IMR-90 (cell line): Measurements from ENCODE around the gene VPS33A. TPM values are rescaled to one million over a fixed set of nuclear protein-coding genes. Genes with fewer than 3 reads are reported as not detected.

Experiments
- ATAC-seq: fragments of 200-7000 bp; cut with Tn5 transposase; 2 replicates; pipeline ENCODE4 v1.9.1; 2020; ENCODE audit warnings: low read depth, mild to moderate bottlenecking, moderate library complexity
- BruUV-seq: library from RNA; stranded (reverse); fragments of 400-500 nt; replicated peaks from 2 replicates; lab custom pipeline; 2021; lab: Mats Ljungman, UMichigan
- CTCF ChIA-PET: fragments of 300-600 bp; formaldehyde crosslinking; extraction: SDS; loops from one replicate; lab custom pipeline; 2021; ENCODE audit warnings: antibody characterized with exemption; lab: Yijun Ruan, JAX
- POLR2A ChIA-PET: fragments of 300-600 bp; sonication (Branson Sonifier 250); formaldehyde crosslinking; loops from one replicate; lab custom pipeline; 2022; ENCODE audit warnings: antibody characterized with exemption; ENCODE audit not compliant: unreplicated experiment; lab: Charles Lee
- DNase-seq: peaks from one replicate; pipeline ENCODE4 v3.0.0; 2013
- H2AFZ ChIP-seq: replicated peaks from 2 replicates; pipeline ENCODE3; 2013; ENCODE audit warnings: low read length, mild to moderate bottlenecking; ENCODE audit not compliant: poor library complexity
- H2AK5ac ChIP-seq: 2 replicates; pipeline ENCODE4 v1.6.1; 2013; ENCODE audit warnings: low read depth, low read length, inconsistent platforms
- H2AK9ac ChIP-seq: replicated peaks from 2 replicates; pipeline ENCODE3; 2013; ENCODE audit warnings: mild to moderate bottlenecking, low read depth, low read length, moderate library complexity; ENCODE audit not compliant: poor library complexity
- H2BK120ac ChIP-seq: 2 replicates; pipeline ENCODE4 v1.6.1; 2013; ENCODE audit warnings: low read depth, low read length, inconsistent platforms
- H2BK15ac ChIP-seq: 3 replicates; pipeline ENCODE4 v1.6.1; 2013; ENCODE audit warnings: low read depth, low read length, inconsistent platforms
- H2BK20ac ChIP-seq: 2 replicates; pipeline ENCODE4 v1.6.1; 2013; ENCODE audit warnings: low read depth, mild to moderate bottlenecking, inconsistent platforms, low read length, moderate library complexity
- H2BK5ac ChIP-seq: 2 replicates; pipeline ENCODE4 v1.6.1; 2013; ENCODE audit warnings: mild to moderate bottlenecking, low read depth, low read length, inconsistent platforms; ENCODE audit not compliant: poor library complexity, severe bottlenecking
- H3K14ac ChIP-seq: replicated peaks from 2 replicates; pipeline ENCODE4 v1.6.1; 2013; ENCODE audit warnings: low read depth, low read length, inconsistent platforms
- H3K18ac ChIP-seq: 2 replicates; pipeline ENCODE4 v1.6.1; 2013; ENCODE audit warnings: low read depth, low read length, control low read depth
- H3K23ac ChIP-seq: 2 replicates; pipeline ENCODE4 v1.6.1; 2013; ENCODE audit warnings: low read depth, low read length, inconsistent platforms
- H3K27ac ChIP-seq: 2 replicates; pipeline ENCODE4 v1.5.1; 2013; ENCODE audit warnings: mild to moderate bottlenecking, control low read depth, low read length; ENCODE audit not compliant: insufficient read depth
- H3K27me3 ChIP-seq: 2 replicates; pipeline ENCODE4 v1.6.1; 2013; ENCODE audit warnings: low read length; ENCODE audit not compliant: control insufficient read depth, insufficient read depth
- H3K36me3 ChIP-seq: 2 replicates; pipeline ENCODE4 v1.6.1; 2013; ENCODE audit warnings: low read length, mixed read lengths; ENCODE audit not compliant: control insufficient read depth, insufficient read depth
- H3K4ac ChIP-seq: 2 replicates; pipeline ENCODE4 v1.6.1; 2013; ENCODE audit warnings: low read depth, low read length, inconsistent platforms
- H3K4me1 ChIP-seq: 2 replicates; pipeline ENCODE4 v1.6.1; 2013; ENCODE audit warnings: low read length, mixed read lengths; ENCODE audit not compliant: control insufficient read depth, insufficient read depth
- H3K4me2 ChIP-seq: 2 replicates; pipeline ENCODE4 v1.6.1; 2013; ENCODE audit warnings: low read depth, mild to moderate bottlenecking, control low read depth, low read length, moderate library complexity
- H3K4me3 ChIP-seq: 2 replicates; pipeline ENCODE4 v1.5.1; 2013; ENCODE audit warnings: low read depth, mild to moderate bottlenecking, control low read depth, low read length, moderate library complexity; ENCODE audit not compliant: insufficient read depth
- H3K56ac ChIP-seq: 2 replicates; pipeline ENCODE4 v1.6.1; 2013; ENCODE audit warnings: low read length, inconsistent platforms; ENCODE audit not compliant: insufficient read depth; ENCODE audit errors: extremely low read depth
- H3K79me1 ChIP-seq, 2 experiments: 2 replicates each; pipeline ENCODE4 v1.6.1; 2013; ENCODE audit warnings: low read length in 2 of 2, inconsistent platforms in 1 of 2, low read depth in 1 of 2
- H3K9ac ChIP-seq: 2 replicates; pipeline ENCODE4 v1.6.1; 2013; ENCODE audit warnings: low read depth, low read length, control low read depth
- H3K9me1 ChIP-seq: 2 replicates; pipeline ENCODE4 v1.6.1; 2013; ENCODE audit warnings: low read length, inconsistent platforms; ENCODE audit not compliant: insufficient read depth
- H3K9me3 ChIP-seq: 2 replicates; pipeline ENCODE4 v1.6.1; 2013; ENCODE audit warnings: low read length; ENCODE audit not compliant: control insufficient read depth, insufficient read depth
- H4K20me1 ChIP-seq: 2 replicates; pipeline ENCODE4 v1.6.1; 2013; ENCODE audit warnings: low read length, inconsistent platforms; ENCODE audit not compliant: insufficient read depth
- H4K5ac ChIP-seq: 2 replicates; pipeline ENCODE4 v1.6.1; 2013; ENCODE audit warnings: mild to moderate bottlenecking, low read depth, low read length, control low read depth
- H4K8ac ChIP-seq, 2 experiments: 2 replicates each; pipeline ENCODE4 v1.6.1; 2013; ENCODE audit warnings: low read depth in 2 of 2, low read length in 2 of 2, control low read depth in 1 of 2, inconsistent platforms in 1 of 2
- H4K91ac ChIP-seq: 2 replicates; pipeline ENCODE4 v1.6.1; 2013; ENCODE audit warnings: low read depth, low read length, inconsistent platforms; ENCODE audit not compliant: insufficient read depth
- BHLHE40 ChIP-seq: fragments of 150-350 bp; IDR thresholded peaks from 2 replicates; pipeline ENCODE4 v1.6.1; 2016; ENCODE audit warnings: mild to moderate bottlenecking, low read depth, low read length
- CEBPB ChIP-seq: IDR thresholded peaks from 2 replicates; pipeline ENCODE4 v1.6.1; 2012; ENCODE audit warnings: low read depth, low read length, improper control_type of control experiment
- CHD1 ChIP-seq: IDR thresholded peaks from 2 replicates; pipeline ENCODE4 v1.6.1; 2012; ENCODE audit warnings: low read depth, low read length, improper control_type of control experiment
- CTCF ChIP-seq: conservative IDR thresholded peaks from 2 replicates; pipeline ENCODE4 v1.5.1; 2012; ENCODE audit warnings: mild to moderate bottlenecking, low read depth, low read length, improper control_type of control experiment
- FOS ChIP-seq: fragments of 150-350 bp; IDR thresholded peaks from 2 replicates; pipeline ENCODE4 v1.6.1; 2016; ENCODE audit warnings: low read depth, low read length
- MAZ ChIP-seq: IDR thresholded peaks from 2 replicates; pipeline ENCODE4 v1.6.1; 2012; ENCODE audit warnings: low read depth, mild to moderate bottlenecking, low read length, improper control_type of control experiment, moderate library complexity, borderline replicate concordance
- NFE2L2 ChIP-seq: fragments of 150-350 bp; IDR thresholded peaks from 2 replicates; pipeline ENCODE4 v1.6.1; 2016; ENCODE audit warnings: low read depth, mild to moderate bottlenecking, low read length
- POLR2A ChIP-seq: IDR thresholded peaks from 2 replicates; pipeline ENCODE4 v1.6.1; 2012; ENCODE audit warnings: mild to moderate bottlenecking, low read depth, low read length
- RAD21 ChIP-seq: IDR thresholded peaks from 2 replicates; pipeline ENCODE4 v1.6.1; 2012; ENCODE audit warnings: low read length, improper control_type of control experiment
- RFX5 ChIP-seq: IDR thresholded peaks from 2 replicates; pipeline ENCODE4 v1.8.0; 2012; ENCODE audit warnings: low read depth, mild to moderate bottlenecking, low read length, moderate library complexity
- SMC3 ChIP-seq: fragments of 150-350 bp; IDR thresholded peaks from 2 replicates; pipeline ENCODE4 v1.6.1; 2016; ENCODE audit warnings: low read depth, mild to moderate bottlenecking, antibody characterized with exemption, low read length, moderate library complexity
- USF2 ChIP-seq: fragments of 150-350 bp; IDR thresholded peaks from 2 replicates; pipeline ENCODE4 v1.6.1; 2017; ENCODE audit warnings: mild to moderate bottlenecking, antibody characterized with exemption, low read length, low read depth
- WGBS, 2 experiments: methylation state at CpG; one replicate each; pipeline versions ENCODE4 v1.1.5 to v1.1.7; 2013; ENCODE audit warnings: missing lambda C conversion rate in 2 of 2; ENCODE audit not compliant: insufficient read length in 1 of 2; ENCODE audit errors: extremely low coverage in 2 of 2; 5-methylcytosine and 5-hydroxymethylcytosine counted together
- dilution Hi-C: fragments of 300-500 bp; cut with HindIII; formaldehyde crosslinking; loops from one replicate; pipeline ENCODE4 v1.14.3; 2018; ENCODE audit warnings: low sequenced_read_pairs; ENCODE audit not compliant: unreplicated experiment
- in situ Hi-C: fragments of 300-500 bp; cut with MboI; formaldehyde crosslinking; loops from 3 replicates; pipeline ENCODE4 v1.14.3; 2019; ENCODE audit warnings: low sequenced_read_pairs, inconsistent platforms, mixed read lengths
- intact Hi-C: fragments of 100-400 bp; cut with micrococcal nuclease; formaldehyde crosslinking; loops from 2 replicates; pipeline ENCODE4 v1.10.0; 2022
- polyA plus RNA-seq, 3 experiments: library from polyadenylated mRNA; depleted of rRNA; stranded (reverse); fragments of >200 nt; gene quantifications; 2 replicates each; pipeline ENCODE4 v1.2.3, GENCODE V29; 2012; ENCODE audit warnings: low replicate concordance in 1 of 3
- total RNA-seq: library from RNA; depleted of rRNA; stranded (reverse); fragments of >200 nt; gene quantifications from 2 replicates; pipeline ENCODE4 v1.2.3, GENCODE V29; 2012

Gene VPS33A
- total and polyA plus RNA-seq, 2 of the 4 experiments (the other 2 are of a cell fraction) = 14.0 to 20.3 TPM

GRCh38 chr12:122293081-122293480 is 26.8 kb upstream of the VPS33A start:
- no peak overlapping the region for H3K4me2 ChIP-seq
- no peak overlapping the region for H2AFZ ChIP-seq
- H3K9ac ChIP-seq = no peak overlapping the region
- no peak for TF ChIP-seq FOS
- TF ChIP-seq SMC3 = no peak
- no peak for TF ChIP-seq CHD1
- TF ChIP-seq BHLHE40 = no peak
- no peak for TF ChIP-seq USF2
- TF ChIP-seq POLR2A = no peak
- no peak for TF ChIP-seq MAZ
- TF ChIP-seq RAD21 = no peak
- no peak for TF ChIP-seq CEBPB
- TF ChIP-seq NFE2L2 = no peak
- no peak for TF ChIP-seq RFX5
- no peak for TF ChIP-seq CTCF
- no peak overlapping the region for H4K5ac ChIP-seq
- H3K27ac ChIP-seq = no peak overlapping the region
- no peak overlapping the region for H3K14ac ChIP-seq
- dilution Hi-C loops (no loop called here), intact Hi-C loops (no loop called here), in situ Hi-C loops (no loop called here)
- no peak overlapping the region for H3K23ac ChIP-seq
- H3K56ac ChIP-seq = no peak overlapping the region
- no peak overlapping the region for H3K4ac ChIP-seq
- peaks cover 9% of the 10 kb centered on the region; the same call in 1 of the 2 replicates for H3K9me1 ChIP-seq
- H2BK5ac ChIP-seq = no peak overlapping the region
- H4K20me1 ChIP-seq = no peaks in the 10 kb centered on the region; the same call in 1 of the 2 replicates
- no CpG with 5 or more reads among the region's 3 CpGs for WGBS, 2 experiments
- no peak overlapping the region for H3K18ac ChIP-seq
- H3K9me3 ChIP-seq = no peaks in the 10 kb centered on the region
- H3K4me3 ChIP-seq = no peak overlapping the region
- no peak overlapping the region for H2BK15ac ChIP-seq
- no peak for ATAC-seq
- BruUV-seq = no TSS peak
- CTCF ChIA-PET = no interaction called here
- H4K8ac ChIP-seq = no peak overlapping the region
- POLR2A ChIA-PET = no interaction called here
- H4K91ac ChIP-seq = no peak overlapping the region
- H3K36me3 ChIP-seq = peaks cover 22% of the 10 kb centered on the region
- no peaks in the 10 kb centered on the region for H3K27me3 ChIP-seq
- no peak overlapping the region for H2BK20ac ChIP-seq
- H3K79me1 ChIP-seq = peaks cover 12 to 26% of the 10 kb centered on the region in 2 experiments
- H3K4me1 ChIP-seq = peaks cover 5% of the 10 kb centered on the region
- DNase-seq = no peak
- no peak overlapping the region for H2BK120ac ChIP-seq
- H2AK5ac ChIP-seq = no peak overlapping the region
- H2AK9ac ChIP-seq = no peak overlapping the region
